Measurements from ENCODE around the gene SORCS2.

DNA sequence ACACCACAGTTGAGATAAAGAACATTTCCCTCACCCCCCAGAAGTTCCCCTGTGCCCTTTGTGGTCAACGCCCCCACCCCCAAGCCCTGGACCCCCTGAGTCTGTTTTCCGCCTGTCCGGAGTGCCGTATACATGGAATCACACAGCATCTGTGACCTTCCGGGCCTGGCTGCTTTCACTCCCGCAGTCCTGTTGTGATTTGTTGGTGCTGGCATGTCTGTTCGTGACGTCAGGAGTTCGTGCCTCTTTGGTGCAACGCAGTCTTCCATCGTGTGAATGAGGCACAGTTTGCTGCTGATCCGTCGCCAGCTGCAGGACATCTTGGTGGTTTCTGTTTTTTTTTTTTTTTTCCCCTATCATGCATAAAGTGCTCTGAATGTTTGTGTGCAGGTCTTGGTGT lies 180.3 kb downstream of the SORCS2 start:
- TF ChIP-seq, protein P1, sequence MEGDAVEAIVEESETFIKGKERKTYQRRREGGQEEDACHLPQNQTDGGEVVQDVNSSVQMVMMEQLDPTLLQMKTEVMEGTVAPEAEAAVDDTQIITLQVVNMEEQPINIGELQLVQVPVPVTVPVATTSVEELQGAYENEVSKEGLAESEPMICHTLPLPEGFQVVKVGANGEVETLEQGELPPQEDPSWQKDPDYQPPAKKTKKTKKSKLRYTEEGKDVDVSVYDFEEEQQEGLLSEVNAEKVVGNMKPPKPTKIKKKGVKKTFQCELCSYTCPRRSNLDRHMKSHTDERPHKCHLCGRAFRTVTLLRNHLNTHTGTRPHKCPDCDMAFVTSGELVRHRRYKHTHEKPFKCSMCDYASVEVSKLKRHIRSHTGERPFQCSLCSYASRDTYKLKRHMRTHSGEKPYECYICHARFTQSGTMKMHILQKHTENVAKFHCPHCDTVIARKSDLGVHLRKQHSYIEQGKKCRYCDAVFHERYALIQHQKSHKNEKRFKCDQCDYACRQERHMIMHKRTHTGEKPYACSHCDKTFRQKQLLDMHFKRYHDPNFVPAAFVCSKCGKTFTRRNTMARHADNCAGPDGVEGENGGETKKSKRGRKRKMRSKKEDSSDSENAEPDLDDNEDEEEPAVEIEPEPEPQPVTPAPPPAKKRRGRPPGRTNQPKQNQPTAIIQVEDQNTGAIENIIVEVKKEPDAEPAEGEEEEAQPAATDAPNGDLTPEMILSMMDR (IDR thresholded peaks at IDR 0.05; ENCODE audit: low read depth, low read length, poor library complexity, severe bottlenecking), result no peak
- no peak for TF ChIP-seq EZH2phosphoT487 (IDR thresholded peaks at IDR 0.05; ENCODE audit: borderline replicate concordance, low read length)

All from DOHH2 (cell line).